Measurements from ENCODE around the gene TRIM6.

DNA sequence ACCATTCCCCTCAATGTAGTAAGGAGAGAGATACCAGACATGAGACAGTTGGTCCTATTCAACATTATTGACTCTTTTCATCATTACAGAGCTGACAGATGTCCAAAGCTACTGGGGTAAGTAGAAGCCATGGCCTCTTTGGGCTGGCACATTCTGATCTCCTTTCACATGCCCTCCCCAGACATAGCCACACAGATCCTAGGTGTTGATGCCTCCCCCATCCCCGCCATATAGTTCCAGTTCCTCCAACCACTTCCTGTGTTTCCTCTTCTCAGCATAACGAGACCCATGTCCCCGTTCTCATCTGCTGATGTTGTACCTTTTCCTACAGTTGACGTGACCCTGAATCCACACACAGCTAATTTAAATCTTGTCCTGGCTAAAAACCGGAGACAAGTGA lies 14.0 kb downstream of the TRIM6 start:
- TF ChIP-seq, protein P1, sequence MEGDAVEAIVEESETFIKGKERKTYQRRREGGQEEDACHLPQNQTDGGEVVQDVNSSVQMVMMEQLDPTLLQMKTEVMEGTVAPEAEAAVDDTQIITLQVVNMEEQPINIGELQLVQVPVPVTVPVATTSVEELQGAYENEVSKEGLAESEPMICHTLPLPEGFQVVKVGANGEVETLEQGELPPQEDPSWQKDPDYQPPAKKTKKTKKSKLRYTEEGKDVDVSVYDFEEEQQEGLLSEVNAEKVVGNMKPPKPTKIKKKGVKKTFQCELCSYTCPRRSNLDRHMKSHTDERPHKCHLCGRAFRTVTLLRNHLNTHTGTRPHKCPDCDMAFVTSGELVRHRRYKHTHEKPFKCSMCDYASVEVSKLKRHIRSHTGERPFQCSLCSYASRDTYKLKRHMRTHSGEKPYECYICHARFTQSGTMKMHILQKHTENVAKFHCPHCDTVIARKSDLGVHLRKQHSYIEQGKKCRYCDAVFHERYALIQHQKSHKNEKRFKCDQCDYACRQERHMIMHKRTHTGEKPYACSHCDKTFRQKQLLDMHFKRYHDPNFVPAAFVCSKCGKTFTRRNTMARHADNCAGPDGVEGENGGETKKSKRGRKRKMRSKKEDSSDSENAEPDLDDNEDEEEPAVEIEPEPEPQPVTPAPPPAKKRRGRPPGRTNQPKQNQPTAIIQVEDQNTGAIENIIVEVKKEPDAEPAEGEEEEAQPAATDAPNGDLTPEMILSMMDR (conservative IDR thresholded peaks at IDR 0.05; ENCODE audit: low read depth, low read length) = no peak
- TF ChIP-seq EZH2 (IDR thresholded peaks at IDR 0.05; ENCODE audit: low read length, unreplicated experiment) = no peak

Measured in PC-3 (cell line).